Hepatocyte (in vitro differentiated cells): ENCODE measurements around the gene MYL4. TPM values are rescaled to one million over a fixed set of nuclear protein-coding genes. Genes with fewer than 3 reads are reported as not detected.

Experiments
- DNase-seq: peaks from one replicate; pipeline ENCODE4 v3.0.0-alpha.2; 2016; ENCODE audit warnings: low spot score
- H2AFZ ChIP-seq: fragments of 200-600 bp; sonication (generic); 2 replicates; pipeline ENCODE4 v1.6.0; 2016; ENCODE audit warnings: antibody characterized with exemption, mild to moderate bottlenecking
- H3K27ac ChIP-seq: fragments of 200-600 bp; sonication (generic); 2 replicates; pipeline ENCODE4 v1.5.1; 2016; ENCODE audit warnings: mild to moderate bottlenecking
- H3K27me3 ChIP-seq: fragments of 200-600 bp; sonication (generic); 2 replicates; pipeline ENCODE4 v1.6.1; 2016
- H3K36me3 ChIP-seq: fragments of 200-600 bp; sonication (generic); replicated peaks from 2 replicates; pipeline ENCODE4 v1.5.1; 2016; ENCODE audit warnings: low read depth; ENCODE audit not compliant: insufficient read depth
- H3K4me1 ChIP-seq: fragments of 200-600 bp; sonication (generic); 2 replicates; pipeline ENCODE4 v1.5.1; 2016; ENCODE audit warnings: mild to moderate bottlenecking, moderate library complexity; ENCODE audit not compliant: insufficient read depth
- H3K4me2 ChIP-seq: fragments of 200-600 bp; sonication (generic); 2 replicates; pipeline ENCODE4 v1.6.0; 2016
- H3K4me3 ChIP-seq: fragments of 200-600 bp; sonication (generic); 2 replicates; pipeline ENCODE4 v1.5.1; 2016; ENCODE audit warnings: mild to moderate bottlenecking
- H3K79me2 ChIP-seq: fragments of 200-600 bp; sonication (generic); 2 replicates; pipeline ENCODE4 v1.6.0; 2017; ENCODE audit warnings: mild to moderate bottlenecking
- H3K9me2 ChIP-seq: fragments of 200-600 bp; sonication (generic); replicated peaks from 2 replicates; pipeline ENCODE4 v1.6.0; 2017; ENCODE audit warnings: mild to moderate bottlenecking; ENCODE audit not compliant: insufficient read depth
- H3K9me3 ChIP-seq: fragments of 200-600 bp; sonication (generic); 2 replicates; pipeline ENCODE4 v1.5.1; 2016; ENCODE audit warnings: low read depth, mild to moderate bottlenecking
- H4K20me1 ChIP-seq: fragments of 200-600 bp; sonication (generic); 2 replicates; pipeline ENCODE4 v1.6.0; 2016; ENCODE audit warnings: mild to moderate bottlenecking; ENCODE audit not compliant: insufficient read depth, poor library complexity, severe bottlenecking
- EZH2 ChIP-seq: fragments of 200-600 bp; sonication (generic); IDR thresholded peaks from 2 replicates; pipeline ENCODE4 v1.6.1; 2016; ENCODE audit warnings: antibody characterized with exemption, mild to moderate bottlenecking, borderline replicate concordance
- EZH2phosphoT487 ChIP-seq: fragments of 200-600 bp; sonication (generic); IDR thresholded peaks from one replicate; pipeline ENCODE4 v1.6.1; 2018; ENCODE audit warnings: antibody characterized with exemption, mild to moderate bottlenecking, low read depth, moderate library complexity; ENCODE audit not compliant: unreplicated experiment, severe bottlenecking
- WGBS: methylation state at CpG from one replicate; pipeline ENCODE4 v1.1.6; 2016; ENCODE audit warnings: low lambda C conversion rate; ENCODE audit errors: missing lambda C conversion rate; 5-methylcytosine and 5-hydroxymethylcytosine counted together
- polyA plus RNA-seq: library from polyadenylated mRNA; unstranded; fragments of >200 nt; fragmentation: Nextera tagmentation; extraction: Ambion mirVana; gene quantifications from 2 replicates; pipeline ENCODE4 v1.2.1, GENCODE V29; 2016
- total RNA-seq: library from RNA; depleted of rRNA; stranded (reverse); fragments of >200 nt; gene quantifications from 2 replicates; pipeline ENCODE4 v1.2.3, GENCODE V29; 2014
- TF ChIP-seq, protein P1 (sequence below): fragments of 200-600 bp; sonication (generic); IDR thresholded peaks from 2 replicates; pipeline ENCODE4 v1.5.1; 2016; ENCODE audit warnings: antibody characterized with exemption, mild to moderate bottlenecking; ENCODE audit not compliant: poor library complexity

MYL4 gene
- total and polyA plus RNA-seq, 2 experiments from 2014 or later, result 10.2 to 28.6 TPM

DNA sequence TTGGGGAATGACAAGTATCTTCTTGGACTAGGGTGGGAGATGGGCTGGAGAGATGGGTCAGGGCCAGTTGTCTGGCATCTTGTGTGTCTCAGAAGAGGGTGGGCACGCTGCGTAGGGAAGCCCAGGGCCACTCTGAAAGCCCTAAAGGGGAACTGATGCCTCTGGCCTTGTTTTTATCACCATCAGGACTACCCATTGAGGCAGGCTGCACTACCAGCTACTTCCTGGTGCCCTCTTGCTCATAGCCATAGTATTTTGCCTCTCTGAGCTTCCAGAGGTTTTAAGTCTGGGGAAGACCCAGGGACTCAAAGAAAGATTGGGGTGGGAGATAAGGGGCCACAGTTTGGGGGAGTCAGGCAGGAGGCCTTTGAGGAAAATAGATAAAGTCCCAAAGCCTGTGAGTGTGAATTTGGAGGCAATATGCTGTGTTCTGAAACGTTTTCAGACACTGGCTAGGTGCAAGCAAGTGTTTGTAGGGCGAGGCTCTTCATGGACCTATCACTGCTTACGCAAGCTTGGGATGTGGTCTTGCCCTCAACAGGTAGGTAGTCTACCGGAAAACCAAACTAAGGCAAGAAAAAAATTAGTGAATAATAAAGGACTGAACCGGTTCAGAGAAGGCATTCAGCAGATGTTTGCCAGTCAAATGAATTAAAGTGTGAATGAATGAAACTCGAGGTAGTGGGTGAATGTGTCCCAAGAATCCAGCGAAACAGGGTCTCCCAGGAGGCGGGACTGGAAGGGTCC is 43.8 kb downstream of the MYL4 start:
- TF ChIP-seq EZH2phosphoT487 (no peak), EZH2 (no peak)
- TF ChIP-seq, protein P1, sequence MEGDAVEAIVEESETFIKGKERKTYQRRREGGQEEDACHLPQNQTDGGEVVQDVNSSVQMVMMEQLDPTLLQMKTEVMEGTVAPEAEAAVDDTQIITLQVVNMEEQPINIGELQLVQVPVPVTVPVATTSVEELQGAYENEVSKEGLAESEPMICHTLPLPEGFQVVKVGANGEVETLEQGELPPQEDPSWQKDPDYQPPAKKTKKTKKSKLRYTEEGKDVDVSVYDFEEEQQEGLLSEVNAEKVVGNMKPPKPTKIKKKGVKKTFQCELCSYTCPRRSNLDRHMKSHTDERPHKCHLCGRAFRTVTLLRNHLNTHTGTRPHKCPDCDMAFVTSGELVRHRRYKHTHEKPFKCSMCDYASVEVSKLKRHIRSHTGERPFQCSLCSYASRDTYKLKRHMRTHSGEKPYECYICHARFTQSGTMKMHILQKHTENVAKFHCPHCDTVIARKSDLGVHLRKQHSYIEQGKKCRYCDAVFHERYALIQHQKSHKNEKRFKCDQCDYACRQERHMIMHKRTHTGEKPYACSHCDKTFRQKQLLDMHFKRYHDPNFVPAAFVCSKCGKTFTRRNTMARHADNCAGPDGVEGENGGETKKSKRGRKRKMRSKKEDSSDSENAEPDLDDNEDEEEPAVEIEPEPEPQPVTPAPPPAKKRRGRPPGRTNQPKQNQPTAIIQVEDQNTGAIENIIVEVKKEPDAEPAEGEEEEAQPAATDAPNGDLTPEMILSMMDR, result no peak
- no peaks in the 10 kb centered on the region for H3K79me2 ChIP-seq
- H3K9me2 ChIP-seq, result no peaks in the 10 kb centered on the region
- peak overlapping the region; percentile 23 for H3K27ac ChIP-seq
- no peaks in the 10 kb centered on the region for H3K36me3 ChIP-seq
- peak overlapping the region; percentile 100 for H3K4me2 ChIP-seq
- peaks cover 34% of the 10 kb centered on the region for H3K27me3 ChIP-seq
- no peaks in the 10 kb centered on the region for H3K9me3 ChIP-seq
- no peak for DNase-seq
- no peaks in the 10 kb centered on the region for H4K20me1 ChIP-seq
- H2AFZ ChIP-seq, result peak overlapping the region; percentile 63
- WGBS, result 83% methylated on average over 10 of the region's 10 CpGs
- peak overlapping the region; percentile 90 for H3K4me3 ChIP-seq
- H3K4me1 ChIP-seq, result peaks cover 8% of the 10 kb centered on the region

DNA sequence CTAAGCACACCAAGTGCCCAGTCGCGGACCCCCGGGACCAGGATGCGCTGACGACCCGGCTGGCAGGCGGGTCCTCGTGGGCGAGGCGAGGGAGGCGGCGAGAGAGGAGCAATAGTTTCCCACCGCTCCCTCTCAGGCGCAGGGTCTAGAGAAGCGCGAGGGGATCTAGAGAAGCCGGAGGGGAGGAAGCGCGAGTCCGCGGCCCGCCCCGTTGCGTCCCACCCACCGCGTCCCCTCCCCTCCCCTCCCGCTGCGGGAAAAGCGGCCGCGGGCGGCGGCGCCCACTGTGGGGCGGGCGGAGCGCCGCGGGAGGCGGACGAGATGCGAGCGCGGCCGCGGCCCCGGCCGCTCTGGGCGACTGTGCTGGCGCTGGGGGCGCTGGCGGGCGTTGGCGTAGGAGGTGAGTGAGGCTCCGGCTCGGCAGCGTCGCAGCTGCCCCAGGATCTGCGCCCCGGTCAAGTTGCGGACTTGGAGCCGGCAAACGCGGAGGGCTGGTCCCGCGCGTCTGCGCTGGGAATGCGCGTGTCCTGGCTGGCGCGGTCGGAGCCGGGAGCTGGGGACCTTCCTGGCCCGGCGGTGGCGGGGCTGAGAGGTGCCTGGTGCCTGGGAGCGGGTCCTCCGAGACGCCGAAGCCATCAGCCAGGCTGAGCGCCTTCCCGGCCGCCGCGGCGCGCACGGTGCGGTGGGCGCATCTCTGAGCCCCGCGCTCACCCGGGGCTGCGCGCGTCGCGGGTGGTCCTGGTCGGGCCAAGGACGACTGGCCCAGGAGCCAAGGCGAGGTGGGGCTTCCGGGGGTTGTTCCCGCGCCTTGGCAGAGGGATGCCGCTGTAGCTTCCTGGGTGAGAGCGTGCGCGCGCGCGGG is 44.6 kb downstream of the MYL4 start, which contains the start of gene ITGB3:
ITGB3 (plus strand) TSS at position 287 of the 862 bp plus-strand sequence; CDS start at position 322, 35 bp downstream.
- Histone ChIP-seq H3K4me2 (peak within 1 kb of the TSS; percentile 100), H3K36me3 (no peaks in the 10 kb centered on the region), H3K79me2 (no peaks in the 10 kb centered on the region), H3K4me1 (peaks cover 8% of the 10 kb centered on the region), H3K27ac (peak within 1 kb of the TSS; percentile 23), H3K9me3 (no peaks in the 10 kb centered on the region), H3K27me3 (peaks cover 38% of the 10 kb centered on the region), H3K4me3 (peak within 1 kb of the TSS; percentile 90), H2AFZ (peak within 1 kb of the TSS; percentile 63), H3K9me2 (no peaks in the 10 kb centered on the region), H4K20me1 (no peaks in the 10 kb centered on the region)
- TF ChIP-seq, protein P1, result peak; percentile 38
- TF ChIP-seq EZH2 (no peak), EZH2phosphoT487 (no peak)
- peak; percentile 91 for DNase-seq
- 2% methylated on average over 68 of the region's 112 CpGs for WGBS

DNA sequence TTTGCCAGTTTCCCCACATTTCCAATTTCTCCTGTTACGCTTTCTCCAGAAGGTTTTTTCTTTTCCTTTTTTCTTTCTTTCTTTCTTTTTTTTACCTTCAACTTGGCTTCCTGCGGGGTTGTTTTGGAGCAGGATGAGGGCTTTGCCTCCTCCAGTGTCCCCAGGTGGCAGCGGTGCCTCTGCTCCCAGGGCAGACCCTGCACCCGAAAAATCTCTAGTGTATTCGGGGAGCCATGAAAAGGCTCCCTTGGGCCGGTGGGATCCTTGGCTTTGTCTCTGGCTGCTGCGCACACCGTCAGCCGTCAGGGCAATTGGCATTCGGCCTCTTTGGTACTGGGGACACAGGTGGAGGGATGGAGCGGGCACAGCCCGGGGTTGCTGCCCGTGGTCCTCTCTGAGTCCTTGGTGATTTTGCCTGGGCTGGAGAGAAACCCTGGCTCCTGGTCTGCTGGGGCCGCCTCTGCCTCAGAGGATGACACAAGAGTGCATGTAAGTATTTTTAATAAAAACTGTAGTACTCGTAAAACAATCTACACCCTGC is 45.3 kb downstream of the MYL4 start:
- no peak for DNase-seq
- Histone ChIP-seq H4K20me1 (no peaks in the 10 kb centered on the region), H3K79me2 (no peaks in the 10 kb centered on the region), H3K27ac (no peak overlapping the region), H3K36me3 (no peaks in the 10 kb centered on the region), H3K9me2 (no peaks in the 10 kb centered on the region), H3K9me3 (no peaks in the 10 kb centered on the region), H2AFZ (peak overlapping the region; percentile 63), H3K4me1 (peaks cover 8% of the 10 kb centered on the region), H3K4me2 (peak overlapping the region; percentile 100), H3K4me3 (peak overlapping the region; percentile 90), H3K27me3 (peaks cover 38% of the 10 kb centered on the region)
- TF ChIP-seq EZH2phosphoT487 (no peak), EZH2 (no peak)
- TF ChIP-seq, protein P1, result no peak
- 20% methylated on average over 15 of the region's 15 CpGs for WGBS
